ENCODE results near the gene NDOR1.

DNA sequence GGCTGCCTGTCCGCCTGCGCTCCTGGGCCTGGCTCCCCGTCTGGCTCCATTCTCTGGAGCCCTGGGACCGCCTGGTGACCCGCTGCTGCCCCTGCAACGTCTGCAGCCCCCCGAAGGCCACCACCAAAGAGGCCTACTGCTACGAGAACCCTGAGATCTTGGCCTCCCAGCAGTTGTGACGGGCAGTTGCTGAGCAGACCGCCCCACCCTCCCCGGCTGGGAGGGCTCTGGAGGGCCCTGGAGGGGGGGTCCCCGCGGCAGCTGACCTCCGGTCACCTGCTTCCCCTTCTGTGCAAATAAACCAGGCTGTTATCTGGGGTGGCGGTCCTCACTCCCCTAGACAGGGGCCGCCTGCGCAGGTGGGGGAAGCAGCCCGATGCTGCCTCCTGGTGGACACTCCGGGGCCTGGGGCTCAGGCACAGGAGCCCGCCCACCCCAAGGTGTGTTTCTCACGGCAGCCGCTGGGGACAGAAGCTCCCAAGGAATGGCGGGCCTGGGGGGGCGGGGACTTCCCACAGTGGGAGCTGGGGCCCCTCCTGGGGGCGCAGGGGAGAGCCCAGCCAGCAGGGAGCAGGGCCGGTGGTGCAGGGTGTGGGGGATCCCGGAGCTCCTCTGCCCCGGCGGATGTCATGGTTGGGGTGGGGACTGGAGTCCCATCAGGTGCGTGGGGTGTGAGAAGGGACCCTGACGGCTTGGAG lies 30.9 kb downstream of the NDOR1 start:
- TF ChIP-seq CTCF (IDR thresholded peaks at IDR 0.05; ENCODE audit: low read length) (peak; percentile 99), EZH2 (IDR thresholded peaks at IDR 0.05; ENCODE audit: borderline replicate concordance, low read length) (no peak)

Measured in OCI-LY1 (cell line).